KG1 (cell line): ENCODE data around the gene PAX2.
"Not testable (repeated sequence)": the region's sequence is repeated elsewhere in the genome, so short reads cannot be mapped to it uniquely, and the experiment has no call there.

Experiments used
- DNase-seq: peaks from one replicate; lab custom pipeline; 2025; lab: John Stamatoyannopoulos, UW

Gene PAX2

DNA sequence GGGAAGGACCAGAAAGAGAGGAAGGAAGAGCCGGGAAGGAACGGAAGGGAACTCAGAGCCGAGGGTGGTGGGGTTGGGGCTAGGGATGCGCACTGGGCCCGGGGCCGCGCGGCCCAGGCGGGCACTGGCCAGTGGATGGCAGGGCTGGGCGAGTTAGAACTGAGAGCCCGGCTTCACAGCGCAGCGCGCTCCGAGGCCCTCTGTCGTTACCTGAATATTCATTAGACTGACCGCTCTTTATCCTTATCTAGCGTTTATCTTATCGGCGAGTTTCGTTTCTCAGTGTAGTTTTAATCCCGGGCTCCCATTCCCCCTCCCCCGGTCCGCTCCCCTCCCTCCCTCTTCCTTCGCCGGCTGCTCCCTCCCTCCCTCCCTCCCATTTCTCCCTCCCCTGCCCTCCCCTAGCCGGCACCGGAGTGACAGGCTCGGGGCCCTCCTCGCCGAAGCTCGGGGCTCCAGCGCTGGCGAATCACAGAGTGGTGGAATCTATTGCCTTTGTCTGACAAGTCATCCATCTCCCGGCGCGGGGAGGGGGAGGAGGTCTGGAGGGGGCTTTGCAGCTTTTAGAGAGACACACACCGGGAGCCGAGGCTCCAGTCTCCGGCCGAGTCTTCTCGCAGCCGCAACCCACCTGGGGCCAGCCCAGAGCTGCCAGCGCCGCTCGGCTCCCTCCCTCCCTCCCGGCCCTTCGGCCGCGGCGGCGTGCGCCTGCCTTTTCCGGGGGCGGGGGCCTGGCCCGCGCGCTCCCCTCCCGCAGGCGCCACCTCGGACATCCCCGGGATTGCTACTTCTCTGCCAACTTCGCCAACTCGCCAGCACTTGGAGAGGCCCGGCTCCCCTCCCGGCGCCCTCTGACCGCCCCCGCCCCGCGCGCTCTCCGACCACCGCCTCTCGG lies at the start of gene PAX2:
Gene PAX2 (plus strand): TSS at position 596 of the 895 bp plus-strand sequence. CDS start 679 bp downstream, outside the sequence.
- no peak for DNase-seq

DNA sequence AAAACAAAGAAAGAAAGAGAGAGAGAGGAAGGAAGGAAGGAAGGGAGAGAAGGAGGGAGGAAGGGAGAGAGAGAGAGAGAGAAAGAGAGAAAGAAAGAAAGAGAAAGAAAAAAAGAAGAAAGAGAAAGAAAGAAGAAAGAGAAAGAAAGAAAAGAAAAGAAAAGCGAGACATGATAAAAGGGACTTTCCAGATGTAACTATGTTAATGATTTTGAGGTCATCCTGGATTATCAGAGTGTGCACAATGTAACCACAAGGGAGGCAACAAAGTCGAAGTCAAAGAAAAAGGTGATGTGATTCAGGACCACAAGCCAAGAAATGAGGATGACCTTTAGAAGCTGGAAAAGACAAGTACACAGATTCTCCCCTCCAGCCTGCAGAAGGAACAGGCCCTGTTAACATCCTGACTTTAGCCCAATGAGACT lies 48.9 kb upstream of the PAX2 start:
- DNase-seq: no peak

DNA sequence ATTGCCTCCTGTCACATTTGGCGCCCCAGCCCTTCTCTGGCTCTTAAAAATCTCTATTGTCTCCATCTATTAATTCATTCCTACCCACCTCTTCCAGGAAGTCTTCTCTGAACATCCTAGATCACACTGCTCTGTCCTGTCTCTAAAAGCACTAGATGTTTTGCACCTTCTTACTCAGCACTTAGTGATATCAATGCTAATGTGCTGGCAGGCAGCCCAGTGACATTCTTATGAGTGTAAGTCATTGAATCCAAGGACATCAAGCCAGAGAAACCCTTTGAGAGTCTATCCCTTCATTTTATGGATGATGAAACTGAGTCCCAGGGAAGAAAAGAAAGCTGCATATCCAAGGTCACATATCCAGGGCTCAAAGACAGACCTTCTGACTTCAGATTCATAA lies 48.3 kb upstream of the PAX2 start:
- no peak for DNase-seq

- no peak for DNase-seq
Observed at GRCh38 chr10:100697631-100698030, 47.8 kb upstream of the PAX2 start.

DNA sequence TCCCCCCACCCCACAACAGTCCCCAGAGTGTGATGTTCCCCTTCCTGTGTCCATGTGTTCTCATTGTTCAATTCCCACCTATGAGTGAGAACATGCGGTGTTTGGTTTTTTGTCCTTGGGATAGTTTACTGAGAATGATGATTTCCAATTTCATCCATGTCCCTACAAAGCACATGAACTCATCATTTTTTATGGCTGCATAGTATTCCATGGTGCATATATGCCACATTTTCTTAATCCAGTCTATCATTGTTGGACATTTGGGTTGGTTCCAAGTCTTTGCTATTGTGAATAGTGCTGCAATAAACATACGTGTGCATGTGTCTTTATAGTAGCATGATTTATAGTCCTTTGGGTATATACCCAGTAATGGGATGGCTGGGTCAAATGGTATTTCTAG lies 43.7 kb upstream of the PAX2 start:
- DNase-seq: not testable (repeated sequence)

DNA sequence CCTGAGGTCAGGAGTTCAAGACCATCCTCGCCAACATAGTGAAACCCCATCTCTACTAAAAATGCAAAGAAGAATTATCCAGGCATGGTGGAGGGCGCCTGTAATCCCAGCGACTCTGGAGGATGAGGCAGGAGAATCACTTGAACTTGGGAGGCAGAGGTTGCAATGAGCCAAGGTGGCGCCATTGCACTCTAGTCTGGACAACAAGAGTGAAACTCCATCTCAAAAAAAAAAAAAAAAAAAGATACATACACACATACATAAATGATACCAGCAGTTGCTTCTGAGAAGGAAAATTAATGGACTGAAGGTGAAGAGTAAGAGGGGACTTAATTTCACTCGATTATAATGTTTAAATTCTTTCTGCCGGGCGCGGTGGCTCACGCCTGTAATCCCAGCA lies 40.2 kb upstream of the PAX2 start:
- DNase-seq: no peak

GRCh38 chr10:100707261-100707848 lies 38.0 kb upstream of the PAX2 start:
- no peak for DNase-seq

DNA sequence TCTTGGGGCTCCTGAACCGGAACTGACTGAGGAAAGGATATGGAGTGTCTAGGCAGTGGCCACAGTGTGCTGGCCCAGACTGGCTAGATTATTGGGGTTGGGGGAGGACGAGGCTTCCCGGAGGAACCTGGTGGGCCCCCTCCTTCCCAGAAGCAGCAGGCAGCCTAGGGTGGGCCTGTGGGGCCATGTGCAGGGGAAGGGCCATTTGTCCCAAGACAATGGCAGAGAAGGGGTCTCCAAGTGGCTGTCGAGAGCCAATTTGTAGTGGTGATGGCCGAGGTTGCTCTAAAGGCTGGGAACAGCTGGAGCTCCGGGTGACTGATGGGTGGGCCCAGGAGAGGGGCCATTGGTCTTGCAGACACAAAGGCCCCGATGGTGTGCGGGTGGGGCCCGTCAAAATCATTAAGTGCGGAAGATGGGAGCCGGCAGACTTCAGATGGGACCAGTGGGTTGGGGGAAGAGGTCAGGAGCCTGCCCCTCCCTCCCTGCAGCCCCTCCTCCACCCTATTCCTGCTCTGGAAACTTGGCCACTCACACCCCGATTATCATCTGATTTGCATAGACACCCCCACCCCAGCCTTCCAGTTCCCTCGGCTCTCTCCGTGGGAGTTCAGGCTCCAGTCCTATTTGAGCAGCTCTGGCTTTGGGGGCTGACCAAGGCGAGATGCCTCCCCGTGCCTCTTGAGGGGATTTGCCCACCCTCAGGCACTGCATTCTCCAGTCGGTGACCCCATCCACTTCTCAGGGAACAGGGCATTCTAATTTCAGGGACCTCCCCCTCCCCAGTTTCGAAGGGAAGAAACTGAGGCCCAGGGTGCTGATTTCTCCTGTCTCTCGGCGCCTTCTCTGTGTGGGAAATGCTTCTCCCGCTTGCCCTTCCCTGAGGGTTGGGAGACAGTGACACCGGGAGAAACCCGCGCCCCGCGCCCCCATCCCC lies 36.0 kb upstream of the PAX2 start:
- no peak for DNase-seq

DNA sequence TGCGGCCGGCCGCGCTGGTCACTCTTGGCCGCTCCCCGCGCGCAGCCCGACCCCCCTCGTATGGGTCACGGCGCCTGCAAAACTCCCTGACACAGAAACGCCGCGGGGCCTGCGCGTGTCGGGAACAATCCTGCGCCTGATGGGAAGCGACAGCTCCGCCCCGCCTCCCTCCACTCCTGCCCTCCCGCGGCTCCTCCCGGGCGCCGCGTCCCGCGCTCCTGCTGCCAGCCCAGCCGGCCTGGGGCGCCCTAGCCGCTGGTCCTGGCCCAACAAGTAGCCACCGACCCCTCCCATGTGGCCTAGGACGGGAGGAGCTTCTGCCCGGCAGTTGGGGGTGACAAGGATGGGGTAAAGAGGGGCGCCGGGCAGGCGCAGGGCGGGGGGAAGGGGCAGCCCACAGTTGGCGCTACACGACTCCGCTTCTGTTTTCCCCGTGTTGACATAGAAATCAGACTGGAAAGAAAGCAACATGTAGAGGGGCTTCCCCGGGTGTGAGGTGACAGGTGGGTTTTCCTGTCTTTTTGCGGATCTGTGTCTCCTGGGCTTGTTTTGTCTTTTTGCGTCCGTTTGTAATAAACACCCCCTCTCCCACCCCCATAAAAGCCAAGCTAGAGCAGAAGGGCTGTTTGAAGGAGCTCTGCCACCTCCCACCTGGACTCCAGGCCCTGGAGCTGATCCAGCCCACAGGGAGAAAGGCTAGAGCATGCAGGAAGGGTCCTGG lies 35.1 kb upstream of the PAX2 start:
- no peak for DNase-seq

DNA sequence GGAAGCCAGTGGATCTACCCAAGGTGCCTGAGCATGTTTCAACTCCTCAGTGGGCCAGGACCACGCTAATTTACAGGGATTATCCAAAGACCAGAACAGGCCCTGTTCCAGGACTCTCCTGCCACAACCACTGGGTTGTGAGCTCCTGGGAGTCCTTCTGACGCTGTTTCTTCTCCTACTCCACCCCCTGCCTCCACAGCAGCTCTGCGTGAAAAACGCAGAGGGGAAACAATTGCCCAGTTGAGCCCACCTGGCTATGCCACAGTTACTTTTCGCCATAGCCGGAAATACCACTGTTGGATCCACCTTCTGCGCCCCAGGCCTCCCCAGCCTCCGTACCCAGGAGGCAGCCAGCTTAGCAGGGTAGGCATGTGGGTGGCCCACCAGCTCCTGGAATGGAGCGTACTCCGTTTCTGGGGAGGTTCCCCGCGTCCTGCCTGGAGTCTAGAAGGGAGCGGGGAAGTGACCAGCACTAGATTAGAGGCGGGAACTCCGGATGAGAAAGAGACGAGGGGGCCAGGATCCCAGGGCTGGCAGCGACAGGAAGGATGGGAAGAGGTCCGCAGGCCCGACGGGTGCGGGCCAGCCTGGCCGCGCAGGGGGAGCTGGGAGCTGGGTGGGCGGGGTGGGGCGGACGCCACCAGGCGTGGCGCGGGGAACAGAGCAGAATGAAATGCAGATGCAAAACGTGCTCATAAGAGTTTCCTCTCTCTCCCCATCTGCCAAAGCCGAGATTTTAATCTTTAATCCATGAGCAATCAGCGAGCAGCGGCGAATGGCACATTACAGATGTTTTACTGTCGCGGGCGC lies 32.1 kb upstream of the PAX2 start:
- no peak for DNase-seq

DNA sequence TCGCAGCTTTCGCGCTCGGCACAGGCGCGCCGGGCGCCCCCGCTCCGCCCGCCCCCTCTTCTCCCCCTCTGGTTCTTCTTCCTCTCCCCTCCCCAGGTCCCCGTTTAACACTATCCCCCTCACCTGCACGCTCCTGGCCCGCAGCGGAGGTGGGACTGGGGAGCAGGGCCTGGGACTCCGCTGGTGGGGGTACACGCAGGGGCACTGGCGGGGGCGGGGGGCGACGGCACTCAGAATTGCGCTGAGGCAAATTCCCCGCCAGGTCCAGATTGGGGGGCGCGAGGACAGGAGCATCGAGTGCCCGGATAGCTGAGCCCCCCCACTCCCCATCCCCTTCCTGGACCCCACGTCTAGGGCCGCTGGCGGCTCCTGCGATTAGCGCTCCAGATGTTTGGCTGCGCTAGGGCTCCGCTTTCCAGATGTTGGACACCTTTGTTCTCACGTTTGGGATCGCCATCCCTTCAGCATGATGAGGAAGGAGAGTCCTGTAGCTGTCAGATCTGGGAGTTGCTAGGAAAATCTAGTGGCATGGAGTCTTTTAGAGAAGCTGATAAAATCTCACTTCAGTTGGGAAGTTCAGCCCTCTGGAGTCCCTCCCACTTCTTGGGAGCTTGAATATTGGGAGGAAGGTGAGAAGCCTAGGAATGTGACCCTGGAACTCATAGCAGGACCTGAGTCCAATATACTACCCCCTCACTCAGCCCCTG lies 31.4 kb upstream of the PAX2 start:
- no peak for DNase-seq

DNA sequence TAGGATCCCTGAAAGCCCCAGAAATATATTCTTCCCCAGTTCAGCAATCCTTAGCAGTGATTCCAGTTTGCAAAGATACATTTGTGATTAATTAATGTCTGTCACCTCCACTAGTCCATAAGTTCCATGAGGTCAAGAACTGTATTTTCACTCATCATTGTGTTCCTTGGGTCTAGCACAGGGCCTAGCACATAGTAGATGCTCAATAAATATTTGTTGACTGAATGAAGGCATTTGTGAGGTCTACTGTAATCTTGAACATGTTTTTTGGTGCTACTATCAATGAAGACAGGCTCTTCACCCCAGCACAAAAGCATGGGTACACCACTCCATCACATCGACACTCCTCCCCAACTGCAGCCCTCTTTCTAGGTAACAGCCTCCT lies 30.8 kb upstream of the PAX2 start:
- no peak for DNase-seq

- DNase-seq: no peak
Observed at GRCh38 chr10:100715101-100715444, 30.3 kb upstream of the PAX2 start.

- DNase-seq: no peak
Observed at GRCh38 chr10:100715445-100716385, 29.7 kb upstream of the PAX2 start.

DNA sequence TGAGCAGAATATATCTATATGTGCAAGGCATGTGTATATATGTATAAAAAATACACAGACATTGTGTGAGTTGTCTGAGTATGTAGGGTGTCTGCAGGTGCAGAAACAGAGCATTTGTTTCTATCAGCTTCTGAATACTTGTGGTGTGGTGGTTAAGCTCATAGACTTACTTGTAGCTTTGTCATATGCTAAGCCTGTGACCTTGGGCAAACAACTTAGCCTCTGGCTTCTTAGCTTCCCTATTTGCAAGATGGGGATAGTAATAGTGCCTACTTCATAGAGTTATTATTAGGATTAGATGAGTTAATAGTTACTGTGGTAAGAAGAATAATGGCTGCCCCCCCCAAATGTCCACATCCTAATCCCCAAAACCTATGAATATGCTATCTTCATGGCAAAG lies 28.2 kb upstream of the PAX2 start:
- DNase-seq: no peak

DNA sequence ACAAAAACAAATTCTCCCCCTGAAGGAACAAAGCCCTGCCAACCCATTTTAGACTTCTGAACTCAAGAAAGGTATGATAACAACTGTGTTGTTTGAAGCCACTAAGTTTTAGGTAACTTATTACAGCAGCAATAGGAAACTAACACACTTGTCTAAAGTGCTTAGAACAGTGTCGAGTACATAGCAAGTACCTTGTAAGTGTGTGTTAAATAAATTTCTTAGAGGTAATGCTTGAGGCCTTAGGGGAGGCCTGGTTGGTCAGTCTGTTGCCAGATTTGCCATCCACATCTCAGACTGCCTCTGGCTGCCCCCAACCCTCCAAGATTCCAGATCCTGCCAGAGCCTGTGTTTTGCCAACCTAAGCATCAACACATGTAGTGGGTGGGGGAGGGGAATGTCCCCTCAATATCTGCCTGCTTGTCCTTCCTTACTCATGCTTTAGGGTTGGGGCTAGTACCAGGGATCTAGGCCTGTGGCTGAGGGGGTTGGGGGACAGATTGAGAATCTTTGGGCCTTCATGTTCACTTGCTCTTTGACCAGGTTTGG lies 27.1 kb upstream of the PAX2 start:
- DNase-seq: no peak

- no peak for DNase-seq
Observed at GRCh38 chr10:100723180-100723579, 22.2 kb upstream of the PAX2 start.

DNA sequence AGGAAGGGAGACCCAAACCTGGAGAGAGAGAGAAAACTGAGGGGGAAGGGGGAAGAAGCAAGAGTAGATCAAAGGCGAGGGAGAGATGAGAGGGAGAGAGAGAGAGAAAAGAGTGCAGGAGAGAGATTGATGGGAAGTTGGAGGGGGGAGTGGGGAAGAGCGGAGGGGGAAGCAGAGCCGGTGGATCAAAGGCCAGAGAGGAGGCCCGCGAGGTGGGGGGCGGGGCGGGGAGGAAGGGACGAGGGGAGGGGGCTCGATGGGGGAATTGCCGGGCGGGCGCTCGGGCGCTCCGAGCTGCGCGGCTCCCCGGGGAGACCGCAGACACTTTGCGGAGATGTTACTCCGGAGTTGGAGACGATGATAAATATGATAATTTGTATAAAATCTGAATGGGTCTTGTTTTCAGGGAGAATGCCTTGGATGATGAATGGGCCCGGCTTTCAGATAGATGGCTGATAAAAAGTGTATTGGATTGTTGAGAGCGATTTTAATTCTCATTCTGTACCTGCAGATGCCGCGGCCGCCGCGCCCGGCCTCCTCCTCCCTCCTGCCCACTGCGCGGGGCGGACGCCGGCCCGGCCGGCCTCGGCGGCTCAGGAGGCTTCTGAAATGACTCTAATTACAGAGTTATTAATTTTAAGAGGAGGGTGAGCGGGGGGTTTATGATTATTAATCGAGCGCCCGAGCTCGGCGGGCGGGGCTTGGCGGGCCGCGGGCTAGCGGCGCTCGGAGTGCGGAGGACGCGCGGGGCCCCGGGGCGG lies 21.4 kb upstream of the PAX2 start:
- DNase-seq: no peak
